Fibroblast of lung (primary cell): ENCODE data around the gene CCDC169. TPM values are rescaled to one million over a fixed set of nuclear protein-coding genes. Genes with fewer than 3 reads are reported as not detected.
"Not testable (repeated sequence)": the region's sequence is repeated elsewhere in the genome, so short reads cannot be mapped to it uniquely, and the experiment has no call there.

Experiments used
- DNase-seq, 2 donors: peaks; one replicate each; pipeline versions ENCODE4 v3.0.0 to v3.0.0-alpha.2; 2010; ENCODE audit warnings: low read depth in 2 of 2
- H2AFZ ChIP-seq: 2 replicates; pipeline ENCODE4 v1.5.1; 2012; ENCODE audit warnings: low read length, control low read depth, inconsistent platforms
- H3K27ac ChIP-seq: 2 replicates; pipeline ENCODE4 v1.5.1; 2011; ENCODE audit warnings: low read length, control low read depth; ENCODE audit not compliant: insufficient read depth
- H3K27me3 ChIP-seq: 2 replicates; pipeline ENCODE4 v1.5.1; 2011; ENCODE audit warnings: mild to moderate bottlenecking, low read length; ENCODE audit not compliant: control insufficient read depth, insufficient read depth
- H3K36me3 ChIP-seq: 2 replicates; pipeline ENCODE4 v1.5.1; 2011; ENCODE audit warnings: low read length; ENCODE audit not compliant: control insufficient read depth, insufficient read depth
- H3K4me1 ChIP-seq: 2 replicates; pipeline ENCODE4 v1.5.1; 2011; ENCODE audit warnings: low read length; ENCODE audit not compliant: control insufficient read depth, insufficient read depth; ENCODE audit errors: extremely low read depth
- H3K4me2 ChIP-seq: 2 replicates; pipeline ENCODE4 v1.5.1; 2011; ENCODE audit warnings: low read length, control low read depth; ENCODE audit not compliant: insufficient read depth; ENCODE audit errors: extremely low read depth
- H3K4me3 ChIP-seq, 4 experiments: fragments of 200-600 bp in 1 of 4; sonication (generic) in 1 of 4; replicated peaks in 1 of 4; 2 replicates each; pipeline ENCODE4 v1.5.1; 2011 to 2016; ENCODE audit warnings: low read length in 4 of 4, low read depth in 3 of 4, mild to moderate bottlenecking in 3 of 4, control low read depth in 2 of 4, inconsistent platforms in 1 of 4, mixed read lengths in 1 of 4; ENCODE audit not compliant: insufficient read depth in 1 of 4; ENCODE audit errors: control extremely low read depth in 1 of 4
- H3K79me2 ChIP-seq: 2 replicates; pipeline ENCODE4 v1.5.1; 2012; ENCODE audit warnings: mild to moderate bottlenecking, low read length, inconsistent platforms; ENCODE audit not compliant: control insufficient read depth, insufficient read depth
- H3K9ac ChIP-seq: 2 replicates; pipeline ENCODE4 v1.5.1; 2011; ENCODE audit warnings: mild to moderate bottlenecking, low read length, control low read depth; ENCODE audit not compliant: insufficient read depth
- H3K9me3 ChIP-seq: 2 replicates; pipeline ENCODE4 v1.5.1; 2012; ENCODE audit warnings: low read depth, low read length; ENCODE audit not compliant: control insufficient read depth, insufficient read depth
- H4K20me1 ChIP-seq: 2 replicates; pipeline ENCODE4 v1.5.1; 2011; ENCODE audit warnings: low read length; ENCODE audit not compliant: control insufficient read depth, insufficient read depth; ENCODE audit errors: extremely low read depth
- CTCF ChIP-seq, 2 donors: IDR thresholded peaks in 1 of 2; conservative IDR thresholded peaks in 1 of 2; 1 replicate in 1 of 2; 2 replicates in 1 of 2; pipeline ENCODE4 v1.5.1; 2011 to 2012; ENCODE audit warnings: low read length in 2 of 2, control low read depth in 1 of 2, inconsistent platforms in 1 of 2, low read depth in 1 of 2, mild to moderate bottlenecking in 1 of 2
- EZH2 ChIP-seq: IDR thresholded peaks from 2 replicates; pipeline ENCODE4 v1.5.1; 2012; ENCODE audit warnings: low read length, control low read depth, mild to moderate bottlenecking; ENCODE audit errors: missing control alignments
- polyA plus RNA-seq, 2 donors: library from polyadenylated mRNA; depleted of rRNA in 1 of 2; stranded (reverse) in 1 of 2; unstranded in 1 of 2; fragments of >200 nt; gene quantifications; 2 replicates each; pipeline ENCODE4 v1.2.1, GENCODE V29; 2011 to 2012; ENCODE audit warnings: missing spikeins in 1 of 2
- total RNA-seq: library from RNA; depleted of rRNA; stranded (reverse); fragments of >200 nt; gene quantifications from 2 replicates; pipeline ENCODE4 v1.2.1, GENCODE V29; 2014

CCDC169 gene
- total and polyA plus RNA-seq, 2 donors (not counting 1 experiment from before 2014, with no cell fraction given), result 2.9 to 7.1 TPM

GRCh38 chr13:36339600-36340155 is 42.1 kb upstream of the CCDC169 start:
- no peaks in the 10 kb centered on the region for H3K27me3 ChIP-seq
- no peaks in the 10 kb centered on the region for H4K20me1 ChIP-seq
- H3K4me2 ChIP-seq, result no peak overlapping the region
- DNase-seq, result no peak
- no peak overlapping the region for H3K4me3 ChIP-seq
- no peaks in the 10 kb centered on the region for H3K9me3 ChIP-seq
- no peaks in the 10 kb centered on the region for H3K4me1 ChIP-seq
- H3K27ac ChIP-seq, result no peak overlapping the region
- no peaks in the 10 kb centered on the region for H3K36me3 ChIP-seq
- no peak overlapping the region for H3K9ac ChIP-seq
- no peak overlapping the region for H2AFZ ChIP-seq
- H3K79me2 ChIP-seq, result peaks cover 87% of the 10 kb centered on the region
- no peak for TF ChIP-seq EZH2
- TF ChIP-seq CTCF (conservative IDR thresholded peaks at IDR 0.05 in 1 of 2, IDR thresholded peaks at IDR 0.05 in 1 of 2; ENCODE audit: low read depth in 1 of 2, low read length in 2 of 2), result no peak

GRCh38 chr13:36337938-36338641 is 40.5 kb upstream of the CCDC169 start:
- no peak overlapping the region for H3K27ac ChIP-seq
- H3K79me2 ChIP-seq, result peaks cover 82% of the 10 kb centered on the region
- no peaks in the 10 kb centered on the region for H3K27me3 ChIP-seq
- no peak for TF ChIP-seq CTCF (conservative IDR thresholded peaks at IDR 0.05 in 1 of 2, IDR thresholded peaks at IDR 0.05 in 1 of 2; ENCODE audit: low read depth in 1 of 2, low read length in 2 of 2)
- no peak for TF ChIP-seq EZH2
- no peak for DNase-seq
- H3K9me3 ChIP-seq, result no peaks in the 10 kb centered on the region
- H3K9ac ChIP-seq, result no peak overlapping the region
- H3K36me3 ChIP-seq, result no peaks in the 10 kb centered on the region
- H3K4me1 ChIP-seq, result no peaks in the 10 kb centered on the region
- H3K4me3 ChIP-seq, result no peak overlapping the region
- H4K20me1 ChIP-seq, result no peaks in the 10 kb centered on the region
- no peak overlapping the region for H3K4me2 ChIP-seq
- H2AFZ ChIP-seq, result no peak overlapping the region

- Histone ChIP-seq H3K4me3 (peak overlapping the region in 1 of 4 experiments; percentile 10), H3K9ac (no peak overlapping the region), H3K4me2 (no peak overlapping the region), H3K79me2 (peaks cover 63% of the 10 kb centered on the region), H3K27ac (peak overlapping the region; percentile 2), H3K27me3 (no peaks in the 10 kb centered on the region), H3K9me3 (no peaks in the 10 kb centered on the region), H3K4me1 (no peaks in the 10 kb centered on the region), H2AFZ (no peak overlapping the region), H4K20me1 (no peaks in the 10 kb centered on the region), H3K36me3 (peaks cover 3% of the 10 kb centered on the region)
- peak; percentile 38 to 56 for DNase-seq
- TF ChIP-seq EZH2, result no peak
- TF ChIP-seq CTCF (conservative IDR thresholded peaks at IDR 0.05 in 1 of 2, IDR thresholded peaks at IDR 0.05 in 1 of 2; ENCODE audit: low read depth in 1 of 2, low read length in 2 of 2), result no peak
These were observed 35.4 kb upstream of the CCDC169 start for GRCh38 chr13:36332986-36333385.

DNA sequence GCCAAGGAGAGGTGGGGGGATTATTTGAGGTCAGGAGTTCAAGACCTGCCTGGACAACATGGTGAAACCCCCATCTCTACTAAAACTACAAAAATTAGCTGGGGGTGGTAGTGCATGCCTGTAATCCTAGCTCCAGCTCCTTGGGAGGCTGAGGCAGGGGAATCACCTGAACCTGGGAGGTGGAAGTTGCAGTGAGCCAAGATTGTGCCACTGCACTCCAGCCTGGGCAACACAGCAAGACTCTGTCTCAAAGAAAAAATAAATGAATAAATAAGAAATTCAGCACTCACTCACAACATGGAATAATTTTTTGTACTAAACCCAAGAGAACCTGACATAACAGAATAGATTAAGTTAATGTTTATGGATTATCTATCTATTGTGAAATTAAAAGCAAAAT is 34.6 kb upstream of the CCDC169 start:
- H3K9ac ChIP-seq, H2AFZ ChIP-seq, H3K27me3 ChIP-seq, H3K9me3 ChIP-seq, H4K20me1 ChIP-seq, H3K27ac ChIP-seq, H3K4me3 ChIP-seq, DNase-seq, H3K4me1 ChIP-seq, H3K4me2 ChIP-seq, H3K36me3 ChIP-seq: not testable (repeated sequence)
- H3K79me2 ChIP-seq, result peaks cover 56% of the 10 kb centered on the region
